Activated CD8-positive, alpha-beta T cell treated with anti-CD3 and anti-CD28 coated beads, Interleukin-2, amount 10 ng/mL, durations not matched to agents 7 days and 5 days (primary cell): ENCODE results near the gene LUC7L3. TPM values are rescaled to one million over a fixed set of nuclear protein-coding genes. Genes with fewer than 3 reads are reported as not detected.

ENCODE experiments used
- ATAC-seq: fragments of 150-1000 bp; cut with Tn5 transposase; one replicate; pipeline ENCODE4 v1.10.0; 2021; ENCODE audit warnings: moderate library complexity
- CTCF ChIA-PET: fragments of 350-600 bp; sonication (Branson Sonifier 250); formaldehyde crosslinking; loops from one replicate; lab custom pipeline; 2021; ENCODE audit warnings: antibody characterized with exemption; lab: Charles Lee
- POLR2A ChIA-PET: fragments of 350-600 bp; sonication (Branson Sonifier 250); formaldehyde crosslinking; loops from one replicate; lab custom pipeline; 2021; ENCODE audit warnings: antibody characterized with exemption; lab: Charles Lee
- DNase-seq: peaks from one replicate; pipeline ENCODE4 v3.0.0-alpha.2; 2020
- H3K27ac Mint-ChIP-seq: one replicate; pipeline ENCODE4 v1.8.0; 2021; ENCODE audit warnings: mild to moderate bottlenecking, mixed read lengths
- H3K27me3 Mint-ChIP-seq: one replicate; pipeline ENCODE4 v1.8.0; 2021; ENCODE audit warnings: low read depth, mixed read lengths
- H3K36me3 Mint-ChIP-seq: one replicate; pipeline ENCODE4 v1.8.0; 2021; ENCODE audit warnings: low read depth, mixed read lengths
- H3K4me1 Mint-ChIP-seq: one replicate; pipeline ENCODE4 v1.8.0; 2021; ENCODE audit warnings: low read depth, mixed read lengths
- H3K4me3 Mint-ChIP-seq: one replicate; pipeline ENCODE4 v1.8.0; 2021; ENCODE audit warnings: mild to moderate bottlenecking, mixed read lengths
- H3K9me3 Mint-ChIP-seq: one replicate; pipeline ENCODE4 v1.8.0; 2022; ENCODE audit warnings: mixed read lengths; ENCODE audit not compliant: insufficient read depth
- total RNA-seq, 2 experiments: library from RNA; stranded (reverse); gene quantifications; one replicate each; pipeline ENCODE4 v1.2.3, GENCODE V29; 2021

The LUC7L3 gene
- total RNA-seq, 2 experiments from 2014 or later, result 112 to 116 TPM

- no peaks in the 10 kb centered on the region for H3K9me3 Mint-ChIP-seq
- CTCF ChIA-PET, result no interaction called here
- DNase-seq (no peak), ATAC-seq (no peak)
- no peak overlapping the region for H3K4me3 Mint-ChIP-seq
- H3K27me3 Mint-ChIP-seq, result no peaks in the 10 kb centered on the region
- no peak overlapping the region for H3K27ac Mint-ChIP-seq
- POLR2A ChIA-PET, result no interaction called here
- peaks cover 2% of the 10 kb centered on the region for H3K4me1 Mint-ChIP-seq
- peaks cover 76% of the 10 kb centered on the region for H3K36me3 Mint-ChIP-seq
Measured at GRCh38 chr17:50745631-50746030, 26.2 kb downstream of the LUC7L3 start.

DNA sequence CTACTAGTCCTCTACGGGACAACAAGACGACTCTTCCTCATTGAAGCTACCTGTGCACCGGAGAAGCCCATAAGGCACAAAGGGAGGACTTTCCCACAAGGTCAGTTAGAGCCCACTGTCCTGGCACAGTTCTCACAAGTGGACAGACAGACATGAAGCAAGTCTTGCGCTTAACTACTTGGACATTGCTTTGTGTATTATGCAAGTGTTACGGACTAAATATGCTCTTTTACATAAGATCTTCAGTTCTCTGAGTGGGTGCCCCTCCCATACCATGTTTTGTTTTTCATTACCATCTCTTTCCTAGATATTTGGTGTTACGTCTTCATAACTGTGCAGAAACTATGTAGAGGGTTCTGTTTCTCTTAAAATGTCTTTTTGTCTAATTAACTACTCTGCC is 29.8 kb downstream of the LUC7L3 start:
- Mint-ChIP-seq H3K4me3 (no peak overlapping the region), H3K27ac (no peak overlapping the region), H3K36me3 (peaks cover 72% of the 10 kb centered on the region), H3K4me1 (peaks cover 2% of the 10 kb centered on the region), H3K27me3 (no peaks in the 10 kb centered on the region), H3K9me3 (no peaks in the 10 kb centered on the region)
- ChIA-PET POLR2A (no interaction called here), CTCF (interaction anchor here (1.3 kb wide), 1 partner anchor 33 kb away, joined by 5 read pairs; no protein-coding TSS in a partner anchor)
- no peak for DNase-seq
- no peak for ATAC-seq

DNA sequence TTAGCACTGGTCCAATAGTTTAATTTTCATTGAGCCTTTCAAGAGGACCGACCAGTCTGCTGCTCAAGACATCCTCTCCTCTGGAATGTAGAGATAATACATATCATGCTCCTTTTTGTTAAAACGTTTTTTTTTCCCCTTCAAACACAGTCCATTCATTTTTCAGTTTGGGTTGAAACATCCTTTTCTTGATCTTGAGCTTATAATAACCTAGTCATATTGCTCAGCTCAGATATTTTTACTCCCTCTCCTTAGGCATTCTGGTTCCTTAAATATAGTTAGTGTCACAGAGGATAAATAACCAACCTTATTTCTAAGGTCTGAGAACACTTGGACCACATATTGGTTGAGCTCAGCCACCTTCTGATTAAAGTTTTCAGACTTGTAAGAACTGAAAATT is 35.1 kb downstream of the LUC7L3 start:
- peaks cover 44% of the 10 kb centered on the region for H3K36me3 Mint-ChIP-seq
- ChIA-PET CTCF (interaction anchor here (0.8 kb wide), 1 partner anchor 268 kb away, joined by 3 read pairs; no protein-coding TSS in a partner anchor), POLR2A (no interaction called here)
- DNase-seq (no peak), ATAC-seq (no peak)
- H3K4me3 Mint-ChIP-seq, result no peak overlapping the region
- peaks cover under 1% of the 10 kb centered on the region for H3K4me1 Mint-ChIP-seq
- H3K27me3 Mint-ChIP-seq, result no peaks in the 10 kb centered on the region
- H3K27ac Mint-ChIP-seq, result peak overlapping the region; percentile 42
- H3K9me3 Mint-ChIP-seq, result no peaks in the 10 kb centered on the region

DNA sequence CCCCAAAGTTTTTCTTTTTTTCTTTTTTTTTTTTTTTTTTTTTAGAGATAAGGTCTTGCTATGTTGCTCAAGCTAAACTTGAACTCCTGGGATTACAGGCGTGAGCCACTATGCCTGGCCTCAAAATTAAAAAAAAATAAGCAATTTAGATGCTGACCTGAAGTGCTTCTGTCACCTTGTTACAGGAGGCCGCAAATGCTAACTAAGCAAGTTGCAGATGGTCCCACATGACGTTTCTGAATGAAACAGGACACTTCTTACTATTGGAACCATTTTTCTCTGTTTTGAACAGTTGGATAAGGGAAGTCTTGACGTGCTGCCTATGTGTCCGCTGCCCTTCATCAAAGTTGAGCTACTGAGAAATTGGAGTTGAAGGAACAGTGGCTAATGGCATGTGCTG is 39.1 kb downstream of the LUC7L3 start:
- ATAC-seq (peak; percentile 9), DNase-seq (peak; percentile 16)
- Mint-ChIP-seq H3K4me3 (no peak overlapping the region), H3K27ac (no peak overlapping the region), H3K36me3 (peaks cover 16% of the 10 kb centered on the region), H3K9me3 (no peaks in the 10 kb centered on the region), H3K27me3 (peaks cover 11% of the 10 kb centered on the region), H3K4me1 (peaks cover 2% of the 10 kb centered on the region)
- POLR2A ChIA-PET, result interaction anchor here (1.4 kb wide), 1 partner anchor 39 kb away, joined by 3 read pairs; the partner anchor contains the start of gene LUC7L3
- CTCF ChIA-PET, result no interaction called here

DNA sequence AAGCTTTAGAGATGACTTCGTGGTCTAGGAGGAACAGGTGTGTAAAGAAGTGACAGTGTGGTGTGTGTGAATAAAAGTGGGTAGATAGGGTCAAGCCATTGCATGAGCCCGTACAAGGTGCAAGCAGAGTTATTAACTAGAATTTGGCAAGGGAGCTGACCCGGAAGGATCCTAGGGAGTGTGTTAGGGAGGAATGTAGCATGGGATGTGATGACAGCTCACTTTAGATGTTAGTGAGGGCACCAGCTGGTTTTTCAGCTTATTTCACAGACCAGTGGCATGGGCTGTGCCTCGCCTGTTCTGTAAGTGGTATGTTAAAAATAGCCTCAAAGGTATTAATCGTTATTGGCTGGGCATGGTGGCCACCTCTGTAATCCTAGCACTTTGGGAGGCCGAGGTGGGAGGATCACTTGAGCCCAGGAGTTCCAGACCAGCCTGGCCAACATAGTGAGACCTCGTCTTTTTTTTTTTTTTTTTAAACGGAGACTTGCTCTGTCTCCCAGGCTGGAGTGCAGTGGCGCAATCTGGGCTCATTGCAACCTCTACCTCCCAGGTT is 39.7 kb downstream of the LUC7L3 start:
- no peaks in the 10 kb centered on the region for H3K9me3 Mint-ChIP-seq
- H3K27me3 Mint-ChIP-seq, result peaks cover 14% of the 10 kb centered on the region
- DNase-seq (no peak), ATAC-seq (peak; percentile 9)
- no peak overlapping the region for H3K27ac Mint-ChIP-seq
- ChIA-PET CTCF (no interaction called here), POLR2A (interaction anchor here (1.4 kb wide), 1 partner anchor 40 kb away, joined by 3 read pairs; the partner anchor contains the start of gene LUC7L3)
- no peak overlapping the region for H3K4me3 Mint-ChIP-seq
- peaks cover 12% of the 10 kb centered on the region for H3K36me3 Mint-ChIP-seq
- H3K4me1 Mint-ChIP-seq, result peaks cover 2% of the 10 kb centered on the region

GRCh38 chr17:50762177-50762576 is 42.8 kb downstream of the LUC7L3 start:
- H3K4me1 Mint-ChIP-seq, result peaks cover 2% of the 10 kb centered on the region
- DNase-seq (no peak), ATAC-seq (no peak)
- H3K4me3 Mint-ChIP-seq, result no peak overlapping the region
- ChIA-PET POLR2A (interaction anchor here (1.5 kb wide), 1 partner anchor 43 kb away, joined by 4 read pairs; the partner anchor contains the start of gene LUC7L3), CTCF (interaction anchor here (0.7 to 4.2 kb wide), 5 partner anchors 21 to 391 kb away, joined by 3 to 27 read pairs (median 5); partner anchors contain the start of genes LUC7L3 and NME1)
- H3K27me3 Mint-ChIP-seq, result peaks cover 29% of the 10 kb centered on the region
- no peak overlapping the region for H3K27ac Mint-ChIP-seq
- H3K36me3 Mint-ChIP-seq, result no peaks in the 10 kb centered on the region
- no peaks in the 10 kb centered on the region for H3K9me3 Mint-ChIP-seq

DNA sequence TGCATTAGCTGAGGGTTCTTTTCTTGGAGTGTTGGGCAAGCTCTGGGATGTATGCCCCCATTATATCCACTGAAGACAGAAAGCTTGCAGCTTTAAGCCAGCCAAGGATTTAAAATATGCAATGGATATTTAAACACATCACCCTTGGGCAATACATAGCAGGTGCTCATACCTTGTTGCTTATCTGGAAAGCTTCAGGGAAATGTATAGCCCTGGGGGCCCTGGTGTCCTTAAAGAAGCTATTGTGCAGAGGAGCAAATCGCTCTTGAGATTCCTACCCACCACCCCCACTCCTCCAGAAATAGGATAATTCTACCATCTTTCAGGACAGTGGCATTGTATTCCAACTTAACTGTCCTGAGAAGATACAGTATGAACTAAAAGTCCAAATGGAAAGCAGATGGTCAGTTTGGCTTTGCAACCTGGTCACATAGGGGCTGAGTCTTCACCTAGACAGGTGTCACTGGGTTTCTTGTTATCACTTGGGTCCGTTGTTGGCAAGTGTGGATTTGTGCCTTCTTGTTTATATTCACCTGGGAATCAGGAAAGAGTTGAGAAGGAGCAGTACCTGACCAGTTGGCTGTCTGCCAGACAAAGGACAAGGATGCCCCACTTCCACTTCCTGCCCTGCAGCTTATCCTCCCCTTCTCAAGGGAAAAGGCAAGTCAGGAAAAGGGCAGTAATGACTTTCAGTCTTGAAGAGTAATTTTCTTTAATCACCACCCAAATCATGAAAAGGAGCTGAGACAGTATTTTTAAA is 44.5 kb downstream of the LUC7L3 start:
- no peaks in the 10 kb centered on the region for H3K9me3 Mint-ChIP-seq
- peaks cover 2% of the 10 kb centered on the region for H3K4me1 Mint-ChIP-seq
- peaks cover 32% of the 10 kb centered on the region for H3K27me3 Mint-ChIP-seq
- no peak overlapping the region for H3K4me3 Mint-ChIP-seq
- no peak overlapping the region for H3K27ac Mint-ChIP-seq
- no peaks in the 10 kb centered on the region for H3K36me3 Mint-ChIP-seq
- ChIA-PET POLR2A (interaction anchor here (1.2 to 1.5 kb wide), 2 partner anchors 9 to 45 kb away, joined by 3 to 4 read pairs; partner anchors contain the start of gene LUC7L3), CTCF (interaction anchor here (0.7 to 4.2 kb wide), 5 partner anchors 20 to 193 kb away, joined by 3 to 27 read pairs (median 4); partner anchors contain the start of gene LUC7L3)
- ATAC-seq (no peak), DNase-seq (no peak)

DNA sequence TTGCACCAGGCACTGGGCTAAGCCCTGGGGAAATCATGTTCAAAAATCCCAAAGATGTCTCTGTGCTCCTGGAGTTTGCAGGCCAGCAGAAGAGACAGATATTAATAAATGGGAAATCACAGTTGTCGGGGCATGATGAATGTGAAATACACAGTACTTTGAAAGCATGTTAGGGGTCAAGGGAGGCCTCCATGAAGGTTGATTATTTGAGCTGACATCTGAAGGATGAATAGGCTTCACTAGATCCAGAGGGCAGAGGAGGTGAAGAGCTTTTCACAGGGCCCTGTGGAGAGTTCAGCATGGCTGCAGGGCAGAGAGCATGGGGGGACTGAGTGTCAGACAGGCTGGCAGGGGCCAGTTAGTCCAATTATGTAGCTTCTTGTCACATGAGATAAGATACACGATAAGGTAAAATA is 45.3 kb downstream of the LUC7L3 start:
- H3K4me3 Mint-ChIP-seq, result no peak overlapping the region
- no peaks in the 10 kb centered on the region for H3K9me3 Mint-ChIP-seq
- peaks cover 32% of the 10 kb centered on the region for H3K27me3 Mint-ChIP-seq
- peaks cover 2% of the 10 kb centered on the region for H3K4me1 Mint-ChIP-seq
- ChIA-PET POLR2A (no interaction called here), CTCF (interaction anchor here (0.6 to 4.2 kb wide), 3 partner anchors 19 to 77 kb away, joined by 3 to 27 read pairs (median 9); no protein-coding TSS in a partner anchor)
- no peak overlapping the region for H3K27ac Mint-ChIP-seq
- DNase-seq (no peak), ATAC-seq (no peak)
- H3K36me3 Mint-ChIP-seq, result no peaks in the 10 kb centered on the region

DNA sequence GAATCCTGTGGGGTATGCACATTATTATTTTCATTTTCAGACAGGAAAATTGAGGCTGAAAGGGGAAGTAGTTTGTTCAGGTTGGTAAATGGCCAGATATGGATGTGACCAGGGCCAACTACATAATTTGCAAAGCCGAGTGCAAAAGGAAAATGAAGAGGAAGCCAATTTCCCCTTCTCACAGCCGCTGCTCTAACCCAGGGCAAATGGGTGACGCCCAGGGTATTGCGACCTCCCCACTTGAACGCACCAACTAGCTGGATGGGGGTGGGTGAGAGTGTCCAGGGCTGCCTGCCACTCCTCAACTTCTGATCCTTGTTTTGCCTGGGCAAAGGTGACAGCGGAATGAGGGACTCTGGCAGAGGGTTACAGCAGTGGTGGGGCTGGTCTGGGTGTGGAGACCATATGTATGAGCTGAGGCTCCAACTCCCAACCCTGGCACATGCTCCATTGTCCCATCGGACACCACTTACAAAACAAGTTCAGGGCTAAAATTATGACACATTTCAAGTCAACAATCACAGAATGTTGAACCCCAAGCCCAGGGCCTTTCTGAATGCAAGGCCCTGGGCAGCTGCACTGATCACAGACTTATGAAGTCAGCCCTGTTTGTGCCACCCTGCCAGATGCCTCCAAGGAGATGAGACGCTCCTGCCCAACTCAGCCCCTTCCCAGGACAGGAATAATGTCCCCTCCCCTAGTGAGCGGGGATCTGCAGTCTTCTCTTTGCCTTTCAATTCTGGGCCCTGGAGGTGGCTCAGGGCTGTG is 46.2 kb downstream of the LUC7L3 start:
- Mint-ChIP-seq H3K9me3 (no peaks in the 10 kb centered on the region), H3K4me1 (peaks cover 2% of the 10 kb centered on the region), H3K27ac (no peak overlapping the region), H3K27me3 (peaks cover 34% of the 10 kb centered on the region), H3K4me3 (no peak overlapping the region), H3K36me3 (no peaks in the 10 kb centered on the region)
- POLR2A ChIA-PET, result no interaction called here
- DNase-seq (no peak), ATAC-seq (no peak)
- CTCF ChIA-PET, result interaction anchor here (0.6 to 0.9 kb wide), 2 partner anchors 17 to 18 kb away, joined by 3 to 5 read pairs; no protein-coding TSS in a partner anchor

GRCh38 chr17:50766222-50767023 is 47.0 kb downstream of the LUC7L3 start:
- Mint-ChIP-seq H3K4me3 (no peak overlapping the region), H3K9me3 (no peaks in the 10 kb centered on the region), H3K27me3 (peaks cover 34% of the 10 kb centered on the region), H3K36me3 (no peaks in the 10 kb centered on the region), H3K27ac (no peak overlapping the region), H3K4me1 (peaks cover 2% of the 10 kb centered on the region)
- ATAC-seq (no peak), DNase-seq (no peak)
- ChIA-PET POLR2A (no interaction called here), CTCF (interaction anchor here (0.9 kb wide), 1 partner anchor 16 kb away, joined by 5 read pairs; no protein-coding TSS in a partner anchor)

GRCh38 chr17:50767030-50767429 is 47.6 kb downstream of the LUC7L3 start:
- ATAC-seq (no peak), DNase-seq (no peak)
- peaks cover 5% of the 10 kb centered on the region for H3K4me1 Mint-ChIP-seq
- no peak overlapping the region for H3K27ac Mint-ChIP-seq
- POLR2A ChIA-PET, result no interaction called here
- peaks cover 34% of the 10 kb centered on the region for H3K27me3 Mint-ChIP-seq
- H3K9me3 Mint-ChIP-seq, result no peaks in the 10 kb centered on the region
- H3K36me3 Mint-ChIP-seq, result no peaks in the 10 kb centered on the region
- CTCF ChIA-PET, result no interaction called here
- H3K4me3 Mint-ChIP-seq, result no peak overlapping the region
